GM21526 (cell line): ENCODE results near the gene LTBP4.

Experiments
- ATAC-seq: cut with Tn5 transposase; IDR thresholded peaks from one replicate; pipeline ENCODE4 v1.9.1; 2021; ENCODE audit warnings: moderate library complexity; ENCODE audit not compliant: unreplicated experiment, low FRiP score

Gene LTBP4

DNA sequence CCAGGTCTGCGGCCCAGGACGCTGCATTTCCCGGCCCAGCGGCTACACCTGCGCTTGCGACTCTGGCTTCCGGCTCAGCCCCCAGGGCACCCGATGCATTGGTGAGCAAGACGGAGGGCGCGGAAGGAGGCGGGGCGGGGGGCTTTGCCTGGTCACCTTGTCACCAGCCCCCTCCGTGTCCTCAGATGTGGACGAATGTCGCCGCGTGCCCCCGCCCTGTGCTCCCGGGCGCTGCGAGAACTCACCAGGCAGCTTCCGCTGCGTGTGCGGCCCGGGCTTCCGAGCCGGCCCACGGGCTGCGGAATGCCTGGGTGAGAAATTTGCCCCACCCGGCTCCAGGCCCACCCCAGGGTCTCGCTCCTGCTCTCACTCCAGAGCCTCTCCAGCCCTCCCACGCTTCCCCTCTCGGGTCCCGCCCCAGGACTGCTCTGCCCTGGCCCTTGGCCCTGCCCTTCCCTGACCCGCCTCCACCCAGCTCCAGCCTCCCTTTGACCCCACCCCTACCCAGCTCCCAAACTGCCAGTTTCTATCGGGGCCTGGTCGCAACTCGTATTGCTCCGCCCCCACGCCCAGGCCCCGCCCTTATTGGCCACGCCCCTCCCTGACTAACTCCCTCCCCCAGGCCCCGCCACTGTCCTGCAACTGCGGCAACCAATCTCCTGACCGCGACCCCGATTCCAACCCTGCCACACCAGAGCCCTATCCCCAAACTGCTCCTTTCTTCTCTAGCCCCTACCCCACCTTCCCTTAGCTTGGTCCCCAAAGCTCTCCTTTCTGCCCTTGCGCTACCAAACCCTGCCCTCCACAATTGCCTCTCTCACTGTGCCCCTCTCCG is 8.6 kb downstream of the LTBP4 start:
- peak; percentile 43 for ATAC-seq

DNA sequence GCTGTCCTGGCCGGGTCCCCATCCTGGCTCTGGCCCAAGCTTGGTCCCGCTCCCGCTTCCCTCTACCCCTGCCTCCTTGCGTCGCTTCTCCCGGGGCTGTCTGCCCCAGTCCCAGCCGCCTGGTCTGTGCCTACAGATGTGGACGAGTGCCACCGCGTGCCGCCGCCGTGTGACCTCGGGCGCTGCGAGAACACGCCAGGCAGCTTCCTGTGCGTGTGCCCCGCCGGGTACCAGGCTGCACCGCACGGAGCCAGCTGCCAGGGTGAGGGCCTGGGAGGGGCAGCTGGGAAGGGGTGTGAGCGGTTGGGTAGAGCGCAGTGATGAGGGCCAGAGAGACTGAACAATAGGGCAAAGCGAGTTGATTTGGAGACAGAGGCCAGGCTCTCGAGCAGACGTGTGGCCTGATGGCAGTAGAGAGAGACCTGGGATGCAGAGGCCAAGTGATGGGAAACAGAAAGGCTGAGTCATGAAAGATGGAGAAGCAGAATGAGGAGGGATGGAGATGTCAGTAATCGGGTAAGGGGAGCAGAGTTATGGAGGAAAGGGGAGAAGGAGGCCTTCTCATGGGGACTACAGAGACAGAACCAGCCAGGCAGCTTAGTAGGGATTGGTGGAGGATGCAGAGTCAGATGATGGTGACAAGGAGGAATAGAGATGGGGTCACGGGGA is 9.4 kb downstream of the LTBP4 start:
- no peak for ATAC-seq

DNA sequence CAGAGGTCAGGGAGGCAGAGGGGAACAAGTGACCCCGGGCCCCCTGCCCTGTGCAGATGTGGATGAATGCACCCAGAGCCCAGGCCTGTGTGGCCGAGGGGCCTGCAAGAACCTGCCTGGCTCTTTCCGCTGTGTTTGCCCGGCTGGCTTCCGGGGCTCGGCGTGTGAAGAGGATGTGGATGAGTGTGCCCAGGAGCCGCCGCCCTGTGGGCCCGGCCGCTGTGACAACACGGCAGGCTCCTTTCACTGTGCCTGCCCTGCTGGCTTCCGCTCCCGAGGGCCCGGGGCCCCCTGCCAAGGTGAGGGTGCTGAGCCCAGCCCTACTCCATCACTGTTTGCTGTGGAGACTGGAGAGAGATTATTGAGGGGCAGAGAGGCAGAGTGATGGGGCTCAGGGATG is 9.9 kb downstream of the LTBP4 start:
- no peak for ATAC-seq

DNA sequence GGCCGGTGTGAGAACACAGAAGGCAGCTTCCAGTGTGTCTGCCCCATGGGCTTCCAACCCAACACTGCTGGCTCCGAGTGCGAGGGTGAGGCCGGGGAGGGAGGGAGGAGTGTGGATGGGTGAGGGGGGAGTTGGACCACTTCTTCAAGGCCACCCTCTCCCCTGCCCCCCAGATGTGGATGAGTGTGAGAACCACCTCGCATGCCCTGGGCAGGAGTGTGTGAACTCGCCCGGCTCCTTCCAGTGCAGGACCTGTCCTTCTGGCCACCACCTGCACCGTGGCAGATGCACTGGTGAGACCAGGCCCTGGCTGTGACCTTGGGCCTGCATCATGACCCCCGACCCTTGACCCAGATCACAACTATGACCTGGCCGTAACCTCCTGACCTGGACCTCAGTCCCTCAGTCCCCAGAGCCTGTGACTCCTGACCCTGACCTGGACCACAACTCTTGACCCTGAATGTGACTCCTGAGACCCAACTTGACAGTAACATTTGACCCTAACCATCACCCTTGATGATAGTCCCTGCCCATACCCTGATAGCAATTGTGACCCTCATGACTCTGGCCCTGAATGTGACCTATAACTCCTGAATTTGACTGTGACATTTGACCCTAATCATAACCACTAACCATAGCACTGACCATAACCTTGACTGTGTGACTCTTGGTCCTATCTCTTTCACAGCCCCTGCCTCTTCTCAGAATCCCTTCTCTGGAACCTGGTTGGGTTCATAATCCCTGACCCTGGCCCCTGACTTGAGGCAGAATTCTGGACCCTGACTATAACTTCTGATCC is 10.9 kb downstream of the LTBP4 start:
- no peak for ATAC-seq

DNA sequence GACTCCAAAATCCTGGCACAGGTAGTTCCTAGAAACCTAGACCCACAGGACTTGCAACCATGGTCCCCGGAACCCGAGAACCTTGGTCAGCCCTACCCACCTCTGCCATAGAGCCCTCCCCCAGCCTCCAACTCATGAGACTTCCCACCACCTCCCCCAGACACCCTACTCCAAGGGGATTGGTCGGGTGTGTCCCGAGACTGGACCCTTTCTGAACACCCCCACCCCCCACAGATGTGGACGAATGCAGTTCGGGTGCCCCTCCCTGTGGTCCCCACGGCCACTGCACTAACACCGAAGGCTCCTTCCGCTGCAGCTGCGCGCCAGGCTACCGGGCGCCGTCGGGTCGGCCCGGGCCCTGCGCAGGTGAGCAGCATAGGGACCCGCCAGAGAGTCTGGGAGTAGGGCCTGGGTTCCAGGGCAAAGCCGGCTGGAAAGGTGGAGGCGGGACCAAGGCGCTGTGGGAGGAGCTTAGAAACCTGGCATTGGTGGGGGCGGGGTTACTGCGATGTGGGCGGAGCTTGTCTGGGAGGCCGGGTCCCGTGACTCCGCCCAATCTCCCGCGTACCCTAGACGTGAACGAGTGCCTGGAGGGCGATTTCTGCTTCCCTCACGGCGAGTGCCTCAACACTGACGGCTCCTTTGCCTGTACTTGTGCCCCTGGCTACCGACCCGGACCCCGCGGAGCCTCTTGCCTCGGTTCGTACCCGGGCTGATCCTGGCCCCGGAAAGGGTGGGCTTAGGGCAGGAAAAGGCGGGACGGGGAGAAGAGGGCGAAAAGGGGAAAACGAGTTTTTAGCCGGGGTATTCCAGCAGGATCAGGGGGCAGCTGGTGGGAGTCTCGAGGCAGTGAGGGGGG is 11.9 kb downstream of the LTBP4 start:
- no peak for ATAC-seq

DNA sequence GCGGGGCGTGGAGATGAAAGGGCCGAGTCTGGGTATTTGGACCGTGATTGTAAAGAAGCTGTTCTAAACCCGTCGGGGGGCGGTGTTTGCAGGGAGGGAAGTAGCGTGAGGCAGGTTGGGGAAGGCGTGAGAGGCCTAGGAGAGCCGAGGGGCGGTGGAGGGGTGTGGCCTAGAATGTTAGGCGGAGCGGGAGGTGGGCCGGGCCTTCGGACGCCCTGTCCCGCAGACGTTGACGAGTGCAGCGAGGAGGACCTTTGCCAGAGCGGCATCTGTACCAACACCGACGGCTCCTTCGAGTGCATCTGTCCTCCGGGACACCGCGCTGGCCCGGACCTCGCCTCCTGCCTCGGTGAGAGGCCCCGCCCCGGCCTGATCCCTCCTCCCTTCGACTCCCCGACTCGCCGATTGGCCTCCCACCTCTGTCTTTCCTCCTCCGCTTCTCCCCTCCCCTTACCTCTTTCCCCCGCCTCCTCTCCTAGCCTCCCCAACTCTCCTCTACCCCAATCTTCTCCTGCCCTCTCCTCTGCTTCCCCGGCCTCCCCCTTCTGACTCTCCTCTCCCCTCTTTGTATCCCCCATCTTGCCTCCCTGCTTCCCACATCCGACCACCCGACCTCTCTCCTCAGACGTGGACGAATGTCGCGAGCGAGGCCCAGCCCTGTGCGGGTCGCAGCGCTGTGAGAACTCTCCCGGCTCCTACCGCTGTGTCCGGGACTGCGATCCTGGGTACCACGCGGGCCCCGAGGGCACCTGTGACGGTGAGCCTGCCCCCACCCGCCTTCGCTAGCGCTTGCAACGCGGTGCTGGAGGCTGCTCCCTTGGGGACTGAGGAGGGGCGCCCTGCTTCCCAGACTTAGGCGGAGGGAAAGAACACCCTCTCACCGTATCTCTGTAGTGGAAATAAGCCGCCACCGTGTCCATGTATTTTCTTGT is 12.8 kb downstream of the LTBP4 start:
- no peak for ATAC-seq

DNA sequence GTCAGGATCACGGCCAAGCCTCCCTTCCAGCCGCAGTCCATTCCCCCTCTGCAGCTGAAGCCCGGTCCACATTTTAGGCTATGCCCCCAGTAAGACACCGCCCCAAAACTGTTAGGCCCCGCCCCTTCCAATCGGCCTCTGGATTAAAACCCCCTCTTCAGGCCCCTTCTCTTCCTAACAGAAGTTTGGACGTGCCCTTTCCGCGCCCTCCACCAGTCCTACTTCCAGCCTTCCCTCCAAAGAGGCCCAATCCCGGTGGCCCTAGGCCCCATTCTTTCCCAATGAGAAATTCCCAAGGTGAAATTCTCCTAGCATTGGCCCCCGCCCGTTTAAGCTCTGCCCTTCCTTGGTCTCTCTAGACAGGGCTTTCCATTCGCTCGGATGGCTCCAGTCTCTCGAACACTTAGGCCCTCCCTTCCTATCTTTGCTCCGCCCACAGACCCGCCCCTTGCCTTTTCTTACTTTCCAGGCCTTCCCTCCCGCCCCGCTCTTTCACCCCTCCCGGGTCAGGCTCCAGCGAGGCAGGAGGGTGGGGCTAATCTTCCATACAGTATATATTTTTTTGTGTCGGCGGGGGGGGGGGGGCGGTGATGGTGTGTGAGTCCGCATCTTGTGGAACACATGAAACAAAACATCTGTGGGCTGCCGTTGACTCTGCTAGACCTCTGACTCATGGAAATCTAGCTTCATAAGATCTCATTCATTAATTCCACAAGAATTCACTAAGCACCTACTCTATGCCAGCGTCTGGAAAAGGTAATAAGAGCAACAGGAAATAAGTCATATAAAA is 13.6 kb downstream of the LTBP4 start:
- no peak for ATAC-seq

DNA sequence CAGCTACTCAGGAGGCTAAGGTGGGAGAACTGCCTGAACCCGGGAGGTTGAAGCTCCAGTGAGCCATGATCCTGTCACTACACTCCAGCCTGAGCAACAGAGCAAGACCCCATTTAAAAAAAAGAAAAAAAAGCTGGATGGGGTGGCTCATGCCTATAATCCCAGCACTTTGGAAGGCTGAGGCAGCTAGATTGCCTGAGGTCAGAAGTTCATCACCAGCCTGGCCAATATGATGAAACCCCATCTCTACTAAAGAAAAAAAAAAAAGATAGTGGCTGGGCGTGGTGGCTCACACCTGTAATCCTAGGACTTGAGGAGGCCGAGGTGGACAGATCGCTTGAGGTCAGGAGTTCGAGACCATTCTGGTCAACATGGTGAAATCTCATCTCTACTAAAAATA is 15.0 kb downstream of the LTBP4 start:
- no peak for ATAC-seq

DNA sequence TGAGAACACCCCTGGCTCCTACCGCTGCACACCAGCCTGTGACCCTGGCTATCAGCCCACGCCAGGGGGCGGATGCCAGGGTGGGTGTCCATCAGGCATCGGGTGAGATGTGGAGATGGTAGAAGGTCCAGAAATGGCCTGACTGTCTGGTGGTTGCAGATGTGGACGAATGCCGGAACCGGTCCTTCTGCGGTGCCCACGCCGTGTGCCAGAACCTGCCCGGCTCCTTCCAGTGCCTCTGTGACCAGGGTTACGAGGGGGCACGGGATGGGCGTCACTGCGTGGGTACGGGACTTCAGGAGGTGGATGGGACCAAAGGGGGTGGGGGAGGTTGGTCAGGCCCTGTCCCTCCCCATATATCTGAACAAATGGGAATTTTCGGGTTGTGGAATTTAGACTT is 15.8 kb downstream of the LTBP4 start:
- ATAC-seq = no peak

DNA sequence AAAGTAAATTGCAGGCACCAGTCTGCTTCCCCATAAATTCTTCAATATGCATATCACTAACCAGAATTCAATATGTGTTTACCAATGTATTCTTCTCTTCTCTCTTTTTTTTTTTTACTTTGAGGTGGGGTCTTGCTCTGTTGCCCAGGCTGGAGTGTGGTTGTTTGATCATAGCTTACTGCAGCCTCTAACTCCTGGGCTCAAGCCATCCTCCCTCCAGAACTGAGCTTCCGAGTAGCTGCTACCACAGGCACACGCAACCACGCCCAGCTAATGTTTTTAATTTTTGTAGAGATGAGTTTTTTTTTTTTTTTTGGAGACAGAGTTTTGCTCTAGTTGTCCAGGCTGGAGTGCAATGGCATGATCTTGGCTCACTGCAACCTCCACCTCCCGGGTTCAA is 16.8 kb downstream of the LTBP4 start:
- ATAC-seq = no peak

DNA sequence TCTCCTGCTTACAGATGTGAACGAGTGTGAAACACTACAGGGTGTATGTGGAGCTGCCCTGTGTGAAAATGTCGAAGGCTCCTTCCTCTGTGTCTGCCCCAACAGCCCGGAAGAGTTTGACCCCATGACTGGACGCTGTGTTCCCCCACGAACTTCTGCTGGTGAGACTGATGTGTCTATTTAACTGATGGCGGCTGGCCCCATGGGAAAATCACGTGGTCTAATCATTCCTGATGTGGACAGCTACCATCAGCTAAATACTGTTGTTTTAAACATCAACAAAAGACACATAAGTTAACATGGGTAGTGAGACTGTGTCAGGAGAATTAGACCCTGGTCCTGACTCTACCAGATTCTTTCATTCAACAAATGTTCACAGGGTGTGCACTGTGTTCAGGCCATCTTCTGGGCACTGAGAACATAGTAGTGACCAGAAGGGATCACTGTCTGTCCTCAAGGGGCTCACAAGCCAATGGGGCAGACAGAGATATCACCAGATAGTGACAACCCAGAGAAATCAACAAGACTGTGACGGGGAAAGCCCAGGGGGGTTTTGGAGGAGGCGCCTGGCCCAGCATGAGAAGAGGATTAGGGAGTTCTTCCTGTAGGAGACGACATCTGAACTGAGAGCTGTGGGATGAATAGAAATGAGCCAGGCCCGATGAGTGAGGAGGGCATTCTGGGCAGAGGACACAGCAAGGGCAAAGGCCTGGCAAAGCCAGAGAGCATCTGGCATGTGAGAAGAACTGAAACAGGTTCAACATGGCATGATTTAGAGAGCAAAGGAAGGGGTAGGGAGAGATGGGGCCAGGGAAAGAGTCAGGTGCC is 18.4 kb downstream of the LTBP4 start:
- ATAC-seq = no peak

DNA sequence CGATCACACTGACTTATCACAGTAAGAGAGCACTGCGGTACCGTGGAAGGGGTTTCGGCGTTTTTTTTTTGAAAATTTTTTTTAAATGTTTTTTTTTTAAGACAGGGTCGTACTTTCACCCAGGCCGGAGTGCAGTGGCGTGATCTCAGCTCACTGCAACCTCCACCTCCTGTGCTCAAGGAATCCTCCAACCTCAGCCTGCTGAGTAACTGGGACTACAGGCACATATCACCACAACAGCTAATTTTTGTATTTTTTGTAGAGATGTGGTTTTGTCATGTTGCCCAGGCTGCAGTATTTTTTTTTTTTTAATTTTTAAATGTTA is 19.0 kb downstream of the LTBP4 start:
- ATAC-seq = no peak

DNA sequence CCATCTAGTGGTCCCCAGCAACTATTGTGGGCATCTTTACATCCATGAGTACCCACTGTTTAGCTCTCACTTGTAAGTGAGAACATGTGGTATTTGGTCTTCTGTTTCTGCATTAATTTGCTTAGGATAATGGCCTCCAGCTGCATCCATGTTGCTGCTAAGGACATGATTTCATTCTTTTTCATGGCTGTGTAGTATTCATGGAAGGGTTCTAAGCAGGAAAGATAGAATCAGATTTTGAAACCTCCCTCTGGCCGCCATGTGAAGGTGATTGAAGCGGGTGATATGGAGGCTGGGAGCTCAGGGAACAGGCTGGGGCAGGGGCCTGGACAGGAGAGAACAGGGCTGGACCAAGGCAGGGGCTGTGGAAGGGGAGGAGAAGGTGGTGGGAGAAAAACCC is 20.1 kb downstream of the LTBP4 start:
- no peak for ATAC-seq

DNA sequence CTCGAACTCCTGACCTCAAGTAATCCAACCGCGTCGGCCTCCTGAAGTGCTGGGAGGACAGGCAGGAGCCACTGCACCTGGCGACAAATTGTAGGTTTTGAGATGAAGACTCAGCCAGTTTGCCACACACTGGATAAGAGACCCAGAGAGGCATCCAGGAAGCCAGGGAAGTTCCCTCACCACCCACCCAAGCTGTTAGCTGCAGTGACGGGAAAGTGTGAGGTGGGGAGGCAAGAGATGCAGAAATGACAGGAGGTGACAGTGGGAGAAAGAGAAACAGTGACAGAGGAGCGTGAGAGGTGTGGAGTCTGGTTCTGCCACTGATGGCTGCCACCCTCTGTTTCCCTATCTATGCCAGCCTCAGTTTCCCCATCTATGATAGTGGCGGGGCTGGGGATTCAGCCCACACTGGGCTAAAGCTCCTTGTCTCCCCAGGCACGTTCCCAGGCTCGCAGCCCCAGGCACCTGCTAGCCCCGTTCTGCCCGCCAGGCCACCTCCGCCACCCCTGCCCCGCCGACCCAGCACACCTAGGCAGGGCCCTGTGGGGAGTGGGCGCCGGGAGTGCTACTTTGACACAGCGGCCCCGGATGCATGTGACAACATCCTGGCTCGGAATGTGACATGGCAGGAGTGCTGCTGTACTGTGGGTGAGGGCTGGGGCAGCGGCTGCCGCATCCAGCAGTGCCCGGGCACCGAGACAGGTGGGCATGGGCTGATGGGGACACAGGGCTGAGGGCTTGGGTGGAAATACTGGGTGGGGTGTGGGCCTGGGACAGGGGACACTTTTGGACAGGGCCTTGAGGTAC is 21.0 kb downstream of the LTBP4 start:
- ATAC-seq = no peak

DNA sequence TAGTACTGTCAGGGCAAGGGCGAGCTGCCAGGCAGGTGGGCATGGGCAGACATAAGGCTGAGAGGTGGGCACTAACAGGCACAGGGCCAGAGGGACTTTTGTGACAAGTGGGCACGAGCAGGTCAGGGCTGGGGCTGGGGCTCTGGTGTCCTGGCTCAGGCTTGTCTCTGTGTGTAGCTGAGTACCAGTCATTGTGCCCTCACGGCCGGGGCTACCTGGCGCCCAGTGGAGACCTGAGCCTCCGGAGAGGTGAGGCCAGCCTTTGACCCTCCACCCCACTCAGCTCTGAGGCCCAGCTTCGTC is 21.6 kb downstream of the LTBP4 start:
- no peak for ATAC-seq

DNA sequence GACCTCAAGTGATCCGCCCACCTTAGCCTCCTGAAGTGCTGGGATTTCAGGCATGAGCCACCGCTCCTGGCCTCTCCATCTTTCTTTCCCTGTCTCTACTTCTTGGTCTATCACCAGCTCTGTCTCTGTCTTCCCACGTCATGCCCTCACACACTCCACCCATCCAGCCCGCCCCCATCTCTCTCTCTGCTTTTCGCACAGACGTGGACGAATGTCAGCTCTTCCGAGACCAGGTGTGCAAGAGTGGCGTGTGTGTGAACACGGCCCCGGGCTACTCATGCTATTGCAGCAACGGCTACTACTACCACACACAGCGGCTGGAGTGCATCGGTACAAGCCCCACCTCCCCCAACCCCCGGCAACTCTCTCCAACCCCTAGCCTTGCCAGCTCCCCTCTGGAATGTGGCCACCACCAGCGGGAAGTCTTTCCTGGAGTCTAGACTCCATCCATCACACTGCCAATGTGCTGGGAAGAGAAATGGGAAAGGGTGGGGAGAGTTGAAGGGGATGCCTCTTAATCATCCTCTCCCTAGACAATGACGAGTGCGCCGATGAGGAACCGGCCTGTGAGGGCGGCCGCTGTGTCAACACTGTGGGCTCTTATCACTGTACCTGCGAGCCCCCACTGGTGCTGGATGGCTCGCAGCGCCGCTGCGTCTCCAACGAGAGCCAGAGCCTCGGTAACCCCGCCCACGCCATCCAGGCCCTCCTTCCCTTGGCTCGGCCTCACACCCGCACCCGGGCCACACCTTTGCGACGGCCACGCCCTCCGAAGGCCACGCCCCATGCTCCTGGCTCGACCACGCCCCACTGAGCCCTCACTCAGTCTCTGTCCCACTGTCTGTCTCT is 22.5 kb downstream of the LTBP4 start:
- no peak for ATAC-seq
